CD14-positive monocyte (primary cell): ENCODE measurements around the gene MYB. TPM values are rescaled to one million over a fixed set of nuclear protein-coding genes. Genes with fewer than 3 reads are reported as not detected.

Source experiments
- DNase-seq, 3 donors: peaks; one replicate each; pipeline ENCODE4 v3.0.0-alpha.2; 2011 to 2022
- H2AFZ ChIP-seq: 2 replicates; pipeline ENCODE4 v1.6.0; 2012; ENCODE audit warnings: mild to moderate bottlenecking, low read depth, low read length, inconsistent platforms; ENCODE audit not compliant: insufficient read depth, poor library complexity, severe bottlenecking
- H3K27ac ChIP-seq, 2 donors: 1 replicate in 1 of 2; 2 replicates in 1 of 2; pipeline ENCODE4 v1.5.1; 2012 to 2013; ENCODE audit warnings: low read length in 2 of 2, control low read depth in 1 of 2, inconsistent platforms in 1 of 2, low read depth in 1 of 2, mild to moderate bottlenecking in 1 of 2
- H3K27me3 ChIP-seq, 2 donors: one replicate each; pipeline versions ENCODE4 v1.6.0 to v1.6.1; 2011 to 2013; ENCODE audit warnings: low read length in 2 of 2; ENCODE audit not compliant: control insufficient read depth in 2 of 2, insufficient read depth in 2 of 2
- H3K36me3 ChIP-seq, 2 donors: replicated peaks in 1 of 2; 1 replicate in 1 of 2; 2 replicates in 1 of 2; pipeline versions ENCODE4 v1.5.1 to v1.6.1; 2012 to 2013; ENCODE audit warnings: low read length in 2 of 2, control low read depth in 1 of 2, inconsistent platforms in 1 of 2, mild to moderate bottlenecking in 1 of 2; ENCODE audit not compliant: insufficient read depth in 2 of 2, control insufficient read depth in 1 of 2
- H3K4me1 ChIP-seq, 2 donors: 1 replicate in 1 of 2; 2 replicates in 1 of 2; pipeline versions ENCODE4 v1.5.1 to v1.6.1; 2012 to 2013; ENCODE audit warnings: low read length in 2 of 2, control low read depth in 1 of 2, inconsistent platforms in 1 of 2, mild to moderate bottlenecking in 1 of 2, moderate library complexity in 1 of 2; ENCODE audit not compliant: insufficient read depth in 2 of 2, control insufficient read depth in 1 of 2
- H3K4me2 ChIP-seq: replicated peaks from 2 replicates; pipeline ENCODE3; 2012; ENCODE audit warnings: low read length, moderate library complexity, mild to moderate bottlenecking; ENCODE audit not compliant: poor library complexity, severe bottlenecking; ENCODE audit errors: extremely low read depth
- H3K4me3 ChIP-seq, 3 experiments: fragments of 200-600 bp in 1 of 3; sonication (generic) in 1 of 3; replicated peaks in 1 of 3; 1 replicate in 2 of 3; 2 replicates in 1 of 3; pipeline ENCODE4 v1.5.1; 2011 to 2013; ENCODE audit warnings: low read length in 3 of 3, mild to moderate bottlenecking in 3 of 3, control low read depth in 2 of 3, low read depth in 2 of 3, inconsistent platforms in 1 of 3, moderate library complexity in 1 of 3
- H3K79me2 ChIP-seq: 2 replicates; pipeline ENCODE4 v1.6.0; 2012; ENCODE audit warnings: mild to moderate bottlenecking, control low read depth, inconsistent platforms, low read length, moderate library complexity; ENCODE audit not compliant: insufficient read depth
- H3K9ac ChIP-seq: 2 replicates; pipeline ENCODE4 v1.6.0; 2017; ENCODE audit warnings: low read length, mild to moderate bottlenecking; ENCODE audit not compliant: insufficient read depth, poor library complexity, severe bottlenecking
- H3K9me3 ChIP-seq, 2 donors: replicated peaks in 1 of 2; 1 replicate in 1 of 2; 2 replicates in 1 of 2; pipeline versions ENCODE4 v1.5.1 to v1.6.1; 2012 to 2013; ENCODE audit warnings: low read length in 2 of 2, control low read depth in 1 of 2; ENCODE audit not compliant: control insufficient read depth in 1 of 2, insufficient read depth in 1 of 2
- H4K20me1 ChIP-seq: 2 replicates; pipeline ENCODE4 v1.6.0; 2012; ENCODE audit warnings: mild to moderate bottlenecking, low read length, control low read depth, moderate library complexity; ENCODE audit not compliant: insufficient read depth
- H3K27ac Mint-ChIP-seq, 7 donors: one replicate each; pipeline ENCODE4 v1.8.0; 2020; ENCODE audit warnings: mild to moderate bottlenecking in 7 of 7, mixed read lengths in 7 of 7, moderate library complexity in 6 of 7, inconsistent platforms in 2 of 7
- H3K27me3 Mint-ChIP-seq, 3 donors: one replicate each; pipeline ENCODE4 v1.8.0; 2021 to 2022; ENCODE audit warnings: low read depth in 3 of 3, mild to moderate bottlenecking in 3 of 3, mixed read lengths in 3 of 3, moderate library complexity in 3 of 3, inconsistent platforms in 1 of 3
- H3K36me3 Mint-ChIP-seq, 2 donors: one replicate each; pipeline ENCODE4 v1.8.0; 2020; ENCODE audit warnings: mixed read lengths in 2 of 2, inconsistent platforms in 1 of 2, mild to moderate bottlenecking in 1 of 2
- H3K4me1 Mint-ChIP-seq: one replicate; pipeline ENCODE4 v1.8.0; 2020; ENCODE audit warnings: mild to moderate bottlenecking, mixed read lengths
- H3K4me3 Mint-ChIP-seq, 2 donors: one replicate each; pipeline ENCODE4 v1.8.0; 2020; ENCODE audit warnings: mild to moderate bottlenecking in 2 of 2, mixed read lengths in 2 of 2, moderate library complexity in 1 of 2
- H3K9me3 Mint-ChIP-seq, 7 donors: one replicate each; pipeline ENCODE4 v1.8.0; 2020 to 2022; ENCODE audit warnings: mixed read lengths in 7 of 7, mild to moderate bottlenecking in 6 of 7, moderate library complexity in 6 of 7, inconsistent platforms in 2 of 7
- WGBS: methylation state at CpG from one replicate; pipeline ENCODE4 v1.1.5; 2013; ENCODE audit warnings: missing lambda C conversion rate; ENCODE audit not compliant: insufficient coverage; 5-methylcytosine and 5-hydroxymethylcytosine counted together
- intact Hi-C, 2 donors: fragments of 100-400 bp; cut with micrococcal nuclease; formaldehyde crosslinking; loops; one replicate each; pipeline versions ENCODE4 v1.15.0 to v1.15.1; 2023
- polyA plus RNA-seq, 3 donors: library from polyadenylated mRNA; depleted of rRNA in 1 of 3; unstranded in 2 of 3; stranded (reverse) in 1 of 3; fragments of 300-500 nt in 2 of 3; fragments of >200 nt in 1 of 3; fragmentation: Illumina TruSeq in 2 of 3; gene quantifications; 1 replicate in 2 of 3; 2 replicates in 1 of 3; pipeline ENCODE4 v1.2.3, GENCODE V29; 2012 to 2021
- TF ChIP-seq, protein P1 (sequence below): fragments of 200-600 bp; IDR thresholded peaks from one replicate; pipeline ENCODE4 v1.8.0; 2022; ENCODE audit warnings: antibody characterized with exemption, mild to moderate bottlenecking

MYB gene
- polyA plus RNA-seq, 3 donors, result 1.5 to 2.2 (median 1.7) TPM

DNA sequence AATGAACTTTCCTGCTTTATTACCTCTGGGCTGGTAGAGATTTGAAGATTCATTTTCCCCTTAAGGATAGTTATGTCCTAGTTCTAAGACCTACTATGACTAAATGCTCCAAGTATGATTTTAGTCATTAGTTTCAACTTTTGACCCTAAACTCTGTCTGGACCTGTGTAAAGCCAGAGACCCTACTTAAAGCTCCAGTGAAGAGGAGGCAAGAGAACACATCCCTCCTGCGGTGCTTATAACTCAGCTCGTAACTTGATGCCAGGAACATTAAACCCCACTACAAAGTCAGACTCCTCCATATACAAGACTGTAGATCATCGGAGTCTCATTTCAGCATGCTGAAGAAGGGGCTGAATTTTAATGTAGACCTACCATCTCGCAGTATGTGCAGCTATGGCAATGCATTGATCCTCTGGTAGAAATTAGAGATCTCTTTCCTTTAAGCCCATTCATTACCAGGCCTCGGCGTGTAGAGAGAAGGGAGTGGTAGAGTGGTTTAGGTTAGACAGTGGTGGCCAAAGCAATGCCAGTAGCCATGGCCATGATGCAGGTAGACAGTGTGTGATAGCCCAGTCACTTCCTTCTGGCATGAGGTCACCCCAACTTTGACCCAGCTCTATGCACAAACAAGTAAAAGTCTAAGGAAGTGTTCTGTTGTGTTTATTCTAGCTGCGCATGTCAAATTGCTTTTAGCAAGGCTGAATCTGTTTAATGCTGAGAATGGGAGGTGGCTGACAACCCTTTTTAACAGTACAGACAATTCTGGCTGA lies 34.8 kb upstream of the MYB start:
- peak in 1 of 3 donors; percentile 7 for DNase-seq
- peaks cover 0 to 7% (median 2%) of the 10 kb centered on the region in 7 donors for H3K9me3 Mint-ChIP-seq
- Histone ChIP-seq H3K4me1 (peaks cover 25 to 33% of the 10 kb centered on the region in 2 donors), H3K79me2 (no peaks in the 10 kb centered on the region), H4K20me1 (no peaks in the 10 kb centered on the region), H3K4me3 (peak overlapping the region in 1 of 3 experiments; percentile 83), H2AFZ (peak overlapping the region; percentile 19), H3K27ac (peak overlapping the region in 1 of 2 donors; percentile 83), H3K9ac (no peak overlapping the region), H3K9me3 (no peaks in the 10 kb centered on the region), H3K4me2 (peak overlapping the region; percentile 74), H3K36me3 (no peaks in the 10 kb centered on the region), H3K27me3 (no peaks in the 10 kb centered on the region)
- H3K36me3 Mint-ChIP-seq, result peaks cover 0 to 4% of the 10 kb centered on the region in 2 donors
- H3K27me3 Mint-ChIP-seq, result peaks cover 0 to 2% (median 0%) of the 10 kb centered on the region in 3 donors
- TF ChIP-seq, protein P1, sequence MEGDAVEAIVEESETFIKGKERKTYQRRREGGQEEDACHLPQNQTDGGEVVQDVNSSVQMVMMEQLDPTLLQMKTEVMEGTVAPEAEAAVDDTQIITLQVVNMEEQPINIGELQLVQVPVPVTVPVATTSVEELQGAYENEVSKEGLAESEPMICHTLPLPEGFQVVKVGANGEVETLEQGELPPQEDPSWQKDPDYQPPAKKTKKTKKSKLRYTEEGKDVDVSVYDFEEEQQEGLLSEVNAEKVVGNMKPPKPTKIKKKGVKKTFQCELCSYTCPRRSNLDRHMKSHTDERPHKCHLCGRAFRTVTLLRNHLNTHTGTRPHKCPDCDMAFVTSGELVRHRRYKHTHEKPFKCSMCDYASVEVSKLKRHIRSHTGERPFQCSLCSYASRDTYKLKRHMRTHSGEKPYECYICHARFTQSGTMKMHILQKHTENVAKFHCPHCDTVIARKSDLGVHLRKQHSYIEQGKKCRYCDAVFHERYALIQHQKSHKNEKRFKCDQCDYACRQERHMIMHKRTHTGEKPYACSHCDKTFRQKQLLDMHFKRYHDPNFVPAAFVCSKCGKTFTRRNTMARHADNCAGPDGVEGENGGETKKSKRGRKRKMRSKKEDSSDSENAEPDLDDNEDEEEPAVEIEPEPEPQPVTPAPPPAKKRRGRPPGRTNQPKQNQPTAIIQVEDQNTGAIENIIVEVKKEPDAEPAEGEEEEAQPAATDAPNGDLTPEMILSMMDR, result no peak
- H3K27ac Mint-ChIP-seq, result peak overlapping the region in 5 of 7 donors; percentile 51 to 93 (median 80)
- intact Hi-C loops, result loop anchor here (10.0 kb wide), 2 partner anchors 268 to 278 kb away; no protein-coding TSS in a partner anchor
- H3K4me1 Mint-ChIP-seq, result peaks cover 47% of the 10 kb centered on the region
- H3K4me3 Mint-ChIP-seq, result no peak overlapping the region
- WGBS, result 100% methylated on average over 1 of the region's 7 CpGs

GRCh38 chr6:135147637-135148592 lies 33.2 kb upstream of the MYB start:
- intact Hi-C loops, result loop anchor here (10.0 kb wide), 2 partner anchors 267 to 277 kb away; no protein-coding TSS in a partner anchor
- Mint-ChIP-seq H3K27ac (peak overlapping the region in 1 of 7 donors; percentile 41), H3K36me3 (peaks cover 0 to 4% of the 10 kb centered on the region in 2 donors), H3K4me3 (no peak overlapping the region), H3K9me3 (peaks cover 0 to 8% (median 3%) of the 10 kb centered on the region in 7 donors), H3K4me1 (peaks cover 37% of the 10 kb centered on the region), H3K27me3 (peaks cover 0 to 2% (median 0%) of the 10 kb centered on the region in 3 donors)
- Histone ChIP-seq H3K27me3 (no peaks in the 10 kb centered on the region), H3K79me2 (no peaks in the 10 kb centered on the region), H3K36me3 (no peaks in the 10 kb centered on the region), H3K9me3 (no peaks in the 10 kb centered on the region), H3K4me3 (no peak overlapping the region), H4K20me1 (no peaks in the 10 kb centered on the region), H3K4me1 (peaks cover 18 to 27% of the 10 kb centered on the region in 2 donors), H2AFZ (no peak overlapping the region), H3K4me2 (no peak overlapping the region), H3K9ac (no peak overlapping the region), H3K27ac (no peak overlapping the region)
- 100% methylated on average over 1 of the region's 5 CpGs for WGBS
- DNase-seq, result no peak
- TF ChIP-seq, protein P1, result no peak
